Measurements from ENCODE around the gene POLE2. TPM values are rescaled to one million over a fixed set of nuclear protein-coding genes. Genes with fewer than 3 reads are reported as not detected.

The POLE2 gene
- total RNA-seq, 4 donors from 2014 or later: 5.7 to 9.2 TPM; not detected in 2

- 98 to 99% methylated on average over 6 of the region's 6 CpGs for WGBS, 2 donors (ENCODE audit: low coverage in 1 of 2)
- peaks cover 0 to 9% (median 1%) of the 10 kb centered on the region in 4 donors for H3K4me1 ChIP-seq
- DNase-seq: no peak
- in situ Hi-C loops (cut with MboI; ENCODE audit: low pct_ligation_motif_present in 1 of 4, low pct_unique_long_range_greater_than_20kb in 1 of 4, low sequenced_read_pairs in 3 of 4) (no loop called here), intact Hi-C loops (cut with DNase I; ENCODE audit: low total_unique reads) (no loop called here)
- no peaks in the 10 kb centered on the region for H3K27me3 ChIP-seq
- H3K27ac ChIP-seq: no peak overlapping the region
- no peak overlapping the region for H3K4me3 ChIP-seq
- TF ChIP-seq POLR2AphosphoS5 (IDR thresholded peaks at IDR 0.05) (no peak), CTCF (IDR thresholded peaks at IDR 0.05) (no peak), POLR2A (IDR thresholded peaks at IDR 0.05) (no peak), EP300 (IDR thresholded peaks at IDR 0.05; ENCODE audit: low read depth) (no peak)
- H3K36me3 ChIP-seq: no peaks in the 10 kb centered on the region
- no peaks in the 10 kb centered on the region for H3K9me3 ChIP-seq
Measured at GRCh38 chr14:49653508-49653907, 34.5 kb downstream of the POLE2 start.

DNA sequence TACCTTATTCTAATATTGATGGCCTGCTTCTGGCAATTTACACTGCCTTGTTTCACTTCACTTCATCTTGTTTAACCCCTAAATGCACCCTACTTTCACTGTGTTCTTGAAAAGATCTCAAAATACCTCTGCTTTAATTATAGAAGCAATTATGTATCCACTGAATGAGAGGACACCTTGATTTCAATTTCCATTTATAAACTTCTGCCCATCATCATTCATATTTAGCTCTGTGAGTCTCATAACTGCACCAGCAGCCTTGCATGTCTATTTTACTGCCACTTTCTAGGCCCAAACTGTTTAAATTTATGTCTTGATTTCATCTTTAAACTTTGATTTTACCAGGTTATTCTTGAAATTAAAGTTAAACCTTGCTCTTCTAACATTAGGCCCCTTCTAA, 45.9 kb downstream of the POLE2 start:
- H3K4me1 ChIP-seq: peaks cover 16 to 34% (median 23%) of the 10 kb centered on the region in 4 donors
- H3K4me3 ChIP-seq: peak overlapping the region in 1 of 4 donors; percentile 18
- no peaks in the 10 kb centered on the region for H3K36me3 ChIP-seq
- no peak for DNase-seq
- in situ Hi-C loops (cut with MboI; ENCODE audit: low pct_ligation_motif_present in 1 of 4, low pct_unique_long_range_greater_than_20kb in 1 of 4, low sequenced_read_pairs in 3 of 4) (loop anchor here in 3 of 4 donors (25.0 kb wide), 3 partner anchors 120 to 470 kb away; partner anchors contain the start of genes KLHDC2 (in 1 of the 3) and VCPKMT (in 1 of the 3)), intact Hi-C loops (cut with DNase I; ENCODE audit: low total_unique reads) (no loop called here)
- TF ChIP-seq POLR2AphosphoS5 (IDR thresholded peaks at IDR 0.05): peak in 1 of 3 donors; percentile 9
- TF ChIP-seq POLR2A (IDR thresholded peaks at IDR 0.05): no peak
- H3K27me3 ChIP-seq: no peaks in the 10 kb centered on the region
- no peaks in the 10 kb centered on the region for H3K9me3 ChIP-seq
- H3K27ac ChIP-seq: peak overlapping the region; percentile 74 to 83 (median 78)

- Histone ChIP-seq H3K27me3 (no peaks in the 10 kb centered on the region), H3K9me3 (no peaks in the 10 kb centered on the region), H3K27ac (peak overlapping the region; percentile 74 to 83 (median 78)), H3K4me3 (peak overlapping the region in 1 of 4 donors; percentile 18), H3K36me3 (no peaks in the 10 kb centered on the region), H3K4me1 (peaks cover 19 to 38% (median 25%) of the 10 kb centered on the region in 4 donors)
- DNase-seq: peak; percentile 78
- WGBS, 2 donors (ENCODE audit: low coverage in 1 of 2): 36 to 40% methylated on average over 8 of the region's 8 CpGs
- intact Hi-C loops (cut with DNase I; ENCODE audit: low total_unique reads) (no loop called here), in situ Hi-C loops (cut with MboI; ENCODE audit: low pct_ligation_motif_present in 1 of 4, low pct_unique_long_range_greater_than_20kb in 1 of 4, low sequenced_read_pairs in 3 of 4) (loop anchor here in 3 of 4 donors (25.0 kb wide), 3 partner anchors 121 to 471 kb away; partner anchors contain the start of genes KLHDC2 (in 1 of the 3) and VCPKMT (in 1 of the 3))
- TF ChIP-seq POLR2A (IDR thresholded peaks at IDR 0.05): peak; percentile 47
- peak; percentile 50 to 87 (median 82) for TF ChIP-seq POLR2AphosphoS5 (IDR thresholded peaks at IDR 0.05)
- TF ChIP-seq EP300 (IDR thresholded peaks at IDR 0.05; ENCODE audit: low read depth): peak; percentile 88
- TF ChIP-seq CTCF (IDR thresholded peaks at IDR 0.05): no peak
Measured at GRCh38 chr14:49641697-49642129, 46.3 kb downstream of the POLE2 start.

DNA sequence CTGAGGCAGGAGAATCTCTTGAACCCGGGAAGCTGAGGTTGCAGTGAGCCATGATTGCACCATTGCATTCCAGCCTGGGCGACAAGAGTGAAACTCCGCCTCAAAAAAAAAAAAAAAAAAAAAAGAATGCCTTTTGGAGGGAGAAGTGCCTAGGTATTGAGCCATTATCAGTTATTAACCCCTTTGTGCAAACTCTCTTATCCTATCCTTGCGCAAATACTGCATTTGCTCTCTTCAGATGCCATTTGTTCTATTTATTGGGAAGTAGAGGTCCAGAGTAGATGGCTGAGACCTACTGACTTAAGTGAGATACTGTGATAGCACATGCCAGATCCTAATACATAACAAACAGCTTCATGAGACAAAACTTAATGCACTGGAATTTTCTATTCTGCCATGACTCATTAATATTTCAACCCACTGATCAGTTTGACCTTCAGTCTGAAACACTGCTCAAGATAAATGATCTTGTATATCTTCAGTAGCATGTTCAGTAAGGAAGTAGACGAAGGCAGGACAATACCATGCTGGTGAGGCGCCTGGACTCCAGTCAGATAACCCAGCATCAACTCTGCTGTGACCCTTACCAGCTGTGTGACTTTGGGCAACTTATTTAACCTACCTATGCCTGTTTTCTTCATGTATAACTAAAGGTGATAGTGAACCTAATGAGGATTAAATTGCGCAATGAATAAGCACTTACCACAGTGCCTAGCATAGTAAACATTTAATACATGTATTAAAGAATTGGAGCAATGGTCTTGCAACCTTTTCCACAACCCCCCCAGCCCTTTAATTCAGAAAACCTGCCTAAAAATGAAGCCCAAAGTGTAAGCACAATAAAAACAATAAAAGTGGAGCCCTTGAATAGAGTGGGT, 47.2 kb downstream of the POLE2 start:
- no peaks in the 10 kb centered on the region for H3K9me3 ChIP-seq
- no peak overlapping the region for H3K4me3 ChIP-seq
- H3K27me3 ChIP-seq: no peaks in the 10 kb centered on the region
- WGBS, 2 donors (ENCODE audit: low coverage in 1 of 2): 89 to 92% methylated on average over 3 to 7 of the region's 7 CpGs
- DNase-seq: no peak
- peaks cover 24 to 46% (median 33%) of the 10 kb centered on the region in 4 donors for H3K4me1 ChIP-seq
- intact Hi-C loops (cut with DNase I; ENCODE audit: low total_unique reads): no loop called here
- H3K36me3 ChIP-seq: no peaks in the 10 kb centered on the region
- in situ Hi-C loops (cut with MboI; ENCODE audit: low pct_ligation_motif_present in 1 of 4, low pct_unique_long_range_greater_than_20kb in 1 of 4, low sequenced_read_pairs in 3 of 4): loop anchor here in 3 of 4 donors (25.0 kb wide), 3 partner anchors 122 to 472 kb away; partner anchors contain the start of genes KLHDC2 (in 1 of the 3) and VCPKMT (in 1 of the 3)
- peak overlapping the region; percentile 74 to 83 (median 78) for H3K27ac ChIP-seq
- TF ChIP-seq CTCF (IDR thresholded peaks at IDR 0.05) (no peak), POLR2AphosphoS5 (IDR thresholded peaks at IDR 0.05) (no peak), POLR2A (IDR thresholded peaks at IDR 0.05) (no peak), EP300 (IDR thresholded peaks at IDR 0.05; ENCODE audit: low read depth) (no peak)
